Thyroid gland (tissue), 4 donors: ENCODE data around the gene LAD1.

Experiments used
- CTCF ChIP-seq, 6 experiments: fragments of 200-600 bp in 3 of 6; fragments of 450-650 bp in 3 of 6; sonication (generic) in 3 of 6; IDR thresholded peaks; one replicate each; pipeline ENCODE4 v1.5.1; 2016 to 2019; ENCODE audit warnings: antibody characterized with exemption in 6 of 6, mild to moderate bottlenecking in 2 of 6, inconsistent platforms in 1 of 6, moderate library complexity in 1 of 6
- POLR2A ChIP-seq, 2 donors: fragments of 450-650 bp; IDR thresholded peaks; one replicate each; pipeline ENCODE4 v1.6.1; 2017; ENCODE audit warnings: antibody characterized with exemption in 2 of 2, mild to moderate bottlenecking in 2 of 2, moderate library complexity in 1 of 2

- no peak for TF ChIP-seq CTCF (IDR thresholded peaks at IDR 0.05)
- no peak for TF ChIP-seq POLR2A (IDR thresholded peaks at IDR 0.05)
Observed at GRCh38 chr1:201357211-201357610, 41.9 kb downstream of the LAD1 start.
